Cerebellar nuclear complex (tissue), 1 donor: ENCODE results near the gene NRG3.

ENCODE experiments used
- DNase-seq, 2 experiments: peaks; one replicate each; lab custom pipeline; 2025; lab: John Stamatoyannopoulos, UW

Gene NRG3

GRCh38 chr10:82472406-82473335, 597.7 kb downstream of the NRG3 start:
- no peak for DNase-seq

- no peak for DNase-seq
Observed at GRCh38 chr10:82477776-82478175, 602.8 kb downstream of the NRG3 start.

GRCh38 chr10:82492647-82493046, 617.7 kb downstream of the NRG3 start:
- DNase-seq, result no peak

GRCh38 chr10:82496114-82496513, 621.1 kb downstream of the NRG3 start:
- no peak for DNase-seq

- no peak for DNase-seq
Observed at GRCh38 chr10:82497439-82497838, 622.4 kb downstream of the NRG3 start.

- DNase-seq, result no peak
Observed at GRCh38 chr10:82498976-82499375, 624.0 kb downstream of the NRG3 start.

GRCh38 chr10:82505009-82505408, 630.0 kb downstream of the NRG3 start:
- DNase-seq, result no peak

- DNase-seq, result no peak
Observed at GRCh38 chr10:82506680-82507376, 631.8 kb downstream of the NRG3 start.

- DNase-seq, result no peak
Observed at GRCh38 chr10:82515256-82515655, 640.3 kb downstream of the NRG3 start.

- no peak for DNase-seq
Observed at GRCh38 chr10:82529062-82529461, 654.1 kb downstream of the NRG3 start.

GRCh38 chr10:82535457-82535856, 660.5 kb downstream of the NRG3 start:
- no peak for DNase-seq

GRCh38 chr10:82536668-82537067, 661.7 kb downstream of the NRG3 start:
- DNase-seq, result no peak

GRCh38 chr10:82538272-82538671, 663.3 kb downstream of the NRG3 start:
- no peak for DNase-seq

GRCh38 chr10:82543631-82544030, 668.6 kb downstream of the NRG3 start:
- no peak for DNase-seq

- no peak for DNase-seq
Observed at GRCh38 chr10:82544377-82544776, 669.4 kb downstream of the NRG3 start.

GRCh38 chr10:82551506-82551905, 676.5 kb downstream of the NRG3 start:
- DNase-seq, result no peak

GRCh38 chr10:82552267-82552666, 677.3 kb downstream of the NRG3 start:
- DNase-seq, result no peak

- DNase-seq, result no peak
Observed at GRCh38 chr10:82554381-82554780, 679.4 kb downstream of the NRG3 start.

GRCh38 chr10:82558014-82558607, 683.1 kb downstream of the NRG3 start:
- DNase-seq, result no peak

- no peak for DNase-seq
Observed at GRCh38 chr10:82564353-82565196, 689.6 kb downstream of the NRG3 start.

- DNase-seq, result no peak
Observed at GRCh38 chr10:82565197-82565575, 690.2 kb downstream of the NRG3 start.

GRCh38 chr10:82572744-82573143, 697.8 kb downstream of the NRG3 start:
- no peak for DNase-seq
